AG09309 (cell line): ENCODE results near the gene CMTR2.

Experiments
- DNase-seq: peaks from one replicate; pipeline ENCODE4 v3.0.0-alpha.2; 2010; ENCODE audit warnings: low read depth
- H3K4me3 ChIP-seq: 2 replicates; pipeline ENCODE4 v1.5.1; 2011; ENCODE audit warnings: mild to moderate bottlenecking, low read depth, low read length, moderate library complexity; ENCODE audit not compliant: control insufficient read depth
- CTCF ChIP-seq: IDR thresholded peaks from 2 replicates; pipeline ENCODE4 v1.5.1; 2011; ENCODE audit warnings: mild to moderate bottlenecking, low read depth, low read length, inconsistent platforms; ENCODE audit not compliant: insufficient read depth, control insufficient read depth; ENCODE audit errors: missing control alignments

The CMTR2 gene

GRCh38 chr16:71250461-71251235 is 38.6 kb downstream of the CMTR2 start:
- no peak overlapping the region for H3K4me3 ChIP-seq
- no peak for TF ChIP-seq CTCF
- no peak for DNase-seq

GRCh38 chr16:71249399-71249798 is 39.8 kb downstream of the CMTR2 start:
- no peak overlapping the region for H3K4me3 ChIP-seq
- TF ChIP-seq CTCF, result no peak
- no peak for DNase-seq

GRCh38 chr16:71247478-71247877 is 41.7 kb downstream of the CMTR2 start:
- TF ChIP-seq CTCF, result no peak
- no peak overlapping the region for H3K4me3 ChIP-seq
- no peak for DNase-seq

- TF ChIP-seq CTCF, result no peak
- no peak overlapping the region for H3K4me3 ChIP-seq
- DNase-seq, result no peak
Measured at GRCh38 chr16:71246309-71246708, 42.9 kb downstream of the CMTR2 start.

- DNase-seq, result no peak
- H3K4me3 ChIP-seq, result no peak overlapping the region
- TF ChIP-seq CTCF, result no peak
Measured at GRCh38 chr16:71244521-71244920, 44.7 kb downstream of the CMTR2 start.

GRCh38 chr16:71242601-71243000 is 46.6 kb downstream of the CMTR2 start:
- no peak overlapping the region for H3K4me3 ChIP-seq
- DNase-seq, result no peak
- TF ChIP-seq CTCF, result no peak
